NCI-H82 treated with DMSO at 0.1 percent for 48 hours (cell line): ENCODE data around the gene OSBPL6.
"Not testable (repeated sequence)": the region's sequence is repeated elsewhere in the genome, so short reads cannot be mapped to it uniquely, and the experiment has no call there.

ENCODE experiments used
- DNase-seq: peaks from one replicate; lab custom pipeline; 2025; ENCODE audit not compliant: unreplicated experiment; lab: John Stamatoyannopoulos, UW

The OSBPL6 gene

GRCh38 chr2:178296394-178297090 lies 102.2 kb downstream of the OSBPL6 start:
- DNase-seq = no peak

GRCh38 chr2:178297091-178297411 lies 102.7 kb downstream of the OSBPL6 start:
- no peak for DNase-seq

- DNase-seq = no peak
These were observed 104.5 kb downstream of the OSBPL6 start for GRCh38 chr2:178298785-178299212.

- no peak for DNase-seq
These were observed 107.4 kb downstream of the OSBPL6 start for GRCh38 chr2:178301649-178302238.

- DNase-seq = peak; percentile 76
These were observed 110.0 kb downstream of the OSBPL6 start for GRCh38 chr2:178304333-178304732.

- peak; percentile 26 for DNase-seq
These were observed 112.2 kb downstream of the OSBPL6 start for GRCh38 chr2:178306352-178307073.

GRCh38 chr2:178307650-178308049 lies 113.3 kb downstream of the OSBPL6 start:
- DNase-seq = no peak

- no peak for DNase-seq
These were observed 115.2 kb downstream of the OSBPL6 start for GRCh38 chr2:178309541-178309940.

- DNase-seq = no peak
These were observed 120.8 kb downstream of the OSBPL6 start for GRCh38 chr2:178315078-178315477.

GRCh38 chr2:178315488-178315948 lies 121.2 kb downstream of the OSBPL6 start:
- no peak for DNase-seq

GRCh38 chr2:178317811-178318210 lies 123.5 kb downstream of the OSBPL6 start:
- no peak for DNase-seq

GRCh38 chr2:178320011-178320585 lies 125.8 kb downstream of the OSBPL6 start:
- DNase-seq = no peak

GRCh38 chr2:178322068-178322467 lies 127.8 kb downstream of the OSBPL6 start:
- no peak for DNase-seq

GRCh38 chr2:178323331-178323730 lies 129.0 kb downstream of the OSBPL6 start:
- not testable (repeated sequence) for DNase-seq

- no peak for DNase-seq
These were observed 129.8 kb downstream of the OSBPL6 start for GRCh38 chr2:178324077-178324476.

- no peak for DNase-seq
These were observed 131.0 kb downstream of the OSBPL6 start for GRCh38 chr2:178325268-178325667.

GRCh38 chr2:178327516-178327915 lies 133.2 kb downstream of the OSBPL6 start:
- DNase-seq = no peak

GRCh38 chr2:178328037-178328436 lies 133.7 kb downstream of the OSBPL6 start:
- no peak for DNase-seq

GRCh38 chr2:178330175-178331017 lies 136.1 kb downstream of the OSBPL6 start:
- DNase-seq = no peak

- DNase-seq = no peak
These were observed 137.4 kb downstream of the OSBPL6 start for GRCh38 chr2:178331474-178332432.
